ENCODE data around the gene SMAD2.

DNA sequence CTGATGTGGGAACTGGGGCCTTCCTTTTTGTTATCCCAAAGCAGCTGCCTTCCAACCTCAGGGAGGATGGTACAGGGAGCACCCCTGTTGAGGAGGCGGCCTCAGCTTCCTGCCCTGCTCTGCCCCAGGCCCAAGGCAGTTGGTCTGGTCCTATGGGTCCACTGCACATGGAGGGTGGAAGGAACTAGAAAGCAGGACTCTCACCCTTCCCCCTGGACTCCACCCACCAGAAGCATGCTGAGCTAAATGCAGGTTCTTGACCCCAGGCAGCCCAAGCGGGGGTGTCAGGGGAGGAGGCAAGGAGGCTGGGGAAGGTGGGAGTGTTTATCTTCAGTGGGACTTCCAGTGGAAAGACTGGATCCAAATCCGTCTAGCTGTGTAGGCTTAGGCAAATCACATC lies 158.5 kb downstream of the SMAD2 start:
- no peak for TF ChIP-seq POLR2A (IDR thresholded peaks at IDR 0.05)
- TF ChIP-seq, protein P1, sequence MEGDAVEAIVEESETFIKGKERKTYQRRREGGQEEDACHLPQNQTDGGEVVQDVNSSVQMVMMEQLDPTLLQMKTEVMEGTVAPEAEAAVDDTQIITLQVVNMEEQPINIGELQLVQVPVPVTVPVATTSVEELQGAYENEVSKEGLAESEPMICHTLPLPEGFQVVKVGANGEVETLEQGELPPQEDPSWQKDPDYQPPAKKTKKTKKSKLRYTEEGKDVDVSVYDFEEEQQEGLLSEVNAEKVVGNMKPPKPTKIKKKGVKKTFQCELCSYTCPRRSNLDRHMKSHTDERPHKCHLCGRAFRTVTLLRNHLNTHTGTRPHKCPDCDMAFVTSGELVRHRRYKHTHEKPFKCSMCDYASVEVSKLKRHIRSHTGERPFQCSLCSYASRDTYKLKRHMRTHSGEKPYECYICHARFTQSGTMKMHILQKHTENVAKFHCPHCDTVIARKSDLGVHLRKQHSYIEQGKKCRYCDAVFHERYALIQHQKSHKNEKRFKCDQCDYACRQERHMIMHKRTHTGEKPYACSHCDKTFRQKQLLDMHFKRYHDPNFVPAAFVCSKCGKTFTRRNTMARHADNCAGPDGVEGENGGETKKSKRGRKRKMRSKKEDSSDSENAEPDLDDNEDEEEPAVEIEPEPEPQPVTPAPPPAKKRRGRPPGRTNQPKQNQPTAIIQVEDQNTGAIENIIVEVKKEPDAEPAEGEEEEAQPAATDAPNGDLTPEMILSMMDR (IDR thresholded peaks at IDR 0.05), result no peak

All from testis (tissue), 2 donors.